Nephron progenitor cell (in vitro differentiated cells): ENCODE data around the gene NFIA.

Source experiments
- DNase-seq: peaks from one replicate; pipeline ENCODE4 v3.0.0; 2021
- H3K27ac Mint-ChIP-seq: 2 replicates; pipeline ENCODE4 v1.8.0; 2021; ENCODE audit warnings: mild to moderate bottlenecking, moderate library complexity, mixed read lengths
- H3K27me3 Mint-ChIP-seq: 2 replicates; pipeline ENCODE4 v1.8.0; 2021; ENCODE audit warnings: mild to moderate bottlenecking, low read depth, mixed read lengths; ENCODE audit not compliant: poor library complexity
- H3K36me3 Mint-ChIP-seq: 2 replicates; pipeline ENCODE4 v1.8.0; 2021; ENCODE audit warnings: low read depth, mixed read lengths
- H3K4me1 Mint-ChIP-seq: 2 replicates; pipeline ENCODE4 v1.8.0; 2021; ENCODE audit warnings: mixed read lengths
- H3K4me3 Mint-ChIP-seq: 2 replicates; pipeline ENCODE4 v1.8.0; 2021; ENCODE audit warnings: mild to moderate bottlenecking, moderate library complexity, mixed read lengths
- H3K9me3 Mint-ChIP-seq: 2 replicates; pipeline ENCODE4 v1.8.0; 2021; ENCODE audit warnings: mild to moderate bottlenecking, moderate library complexity, mixed read lengths
- CTCF ChIP-seq: fragments of 200-600 bp; sonication (generic); IDR thresholded peaks from 2 replicates; pipeline ENCODE4 v1.5.0; 2021; ENCODE audit warnings: antibody characterized with exemption

Gene NFIA

GRCh38 chr1:61184040-61184713, 101.8 kb downstream of the NFIA start:
- DNase-seq = no peak
- H3K36me3 Mint-ChIP-seq = no peaks in the 10 kb centered on the region
- TF ChIP-seq CTCF = no peak
- no peaks in the 10 kb centered on the region for H3K27me3 Mint-ChIP-seq
- no peak overlapping the region for H3K4me3 Mint-ChIP-seq
- H3K9me3 Mint-ChIP-seq = no peaks in the 10 kb centered on the region
- no peak overlapping the region for H3K27ac Mint-ChIP-seq
- peaks cover 11% of the 10 kb centered on the region for H3K4me1 Mint-ChIP-seq

GRCh38 chr1:61184714-61185106, 102.3 kb downstream of the NFIA start:
- no peak for DNase-seq
- Mint-ChIP-seq H3K27me3 (no peaks in the 10 kb centered on the region), H3K4me1 (peaks cover 12% of the 10 kb centered on the region), H3K36me3 (no peaks in the 10 kb centered on the region), H3K4me3 (no peak overlapping the region), H3K9me3 (no peaks in the 10 kb centered on the region), H3K27ac (no peak overlapping the region)
- no peak for TF ChIP-seq CTCF

- Mint-ChIP-seq H3K36me3 (no peaks in the 10 kb centered on the region), H3K27me3 (no peaks in the 10 kb centered on the region), H3K27ac (no peak overlapping the region), H3K4me3 (no peak overlapping the region), H3K9me3 (no peaks in the 10 kb centered on the region), H3K4me1 (peaks cover 19% of the 10 kb centered on the region)
- no peak for TF ChIP-seq CTCF
- no peak for DNase-seq
Measured at GRCh38 chr1:61186753-61187152, 104.4 kb downstream of the NFIA start.

- Mint-ChIP-seq H3K27me3 (peaks cover 2% of the 10 kb centered on the region), H3K27ac (no peak overlapping the region), H3K36me3 (no peaks in the 10 kb centered on the region), H3K4me3 (no peak overlapping the region), H3K4me1 (peaks cover 15% of the 10 kb centered on the region), H3K9me3 (no peaks in the 10 kb centered on the region)
- DNase-seq = no peak
- TF ChIP-seq CTCF = no peak
Measured at GRCh38 chr1:61187352-61188086, 105.2 kb downstream of the NFIA start.

GRCh38 chr1:61190153-61190552, 107.8 kb downstream of the NFIA start:
- H3K36me3 Mint-ChIP-seq = no peaks in the 10 kb centered on the region
- no peak for DNase-seq
- H3K27me3 Mint-ChIP-seq = peaks cover 14% of the 10 kb centered on the region
- H3K27ac Mint-ChIP-seq = no peak overlapping the region
- no peak for TF ChIP-seq CTCF
- no peaks in the 10 kb centered on the region for H3K9me3 Mint-ChIP-seq
- H3K4me1 Mint-ChIP-seq = peaks cover 20% of the 10 kb centered on the region
- H3K4me3 Mint-ChIP-seq = no peak overlapping the region
